GM04504 (cell line): Measurements from ENCODE around the gene TRAT1.

ENCODE experiments used
- DNase-seq: peaks from one replicate; pipeline ENCODE4 v3.0.0-alpha.2; 2012; ENCODE audit warnings: low read depth

Gene TRAT1

GRCh38 chr3:108861401-108861800 lies 38.8 kb downstream of the TRAT1 start:
- no peak for DNase-seq

- no peak for DNase-seq
Observed at GRCh38 chr3:108862865-108863798, 40.5 kb downstream of the TRAT1 start.

- DNase-seq, result no peak
Observed at GRCh38 chr3:108863799-108864135, 41.2 kb downstream of the TRAT1 start.

- no peak for DNase-seq
Observed at GRCh38 chr3:108877901-108878300, 55.3 kb downstream of the TRAT1 start.

- no peak for DNase-seq
Observed at GRCh38 chr3:108879915-108880314, 57.3 kb downstream of the TRAT1 start.

GRCh38 chr3:108882762-108883161 lies 60.2 kb downstream of the TRAT1 start:
- DNase-seq, result no peak

GRCh38 chr3:108883373-108883772 lies 60.8 kb downstream of the TRAT1 start:
- no peak for DNase-seq

GRCh38 chr3:108887121-108887520 lies 64.5 kb downstream of the TRAT1 start:
- no peak for DNase-seq

- no peak for DNase-seq
Observed at GRCh38 chr3:108887777-108888176, 65.2 kb downstream of the TRAT1 start.

GRCh38 chr3:108891833-108892232 lies 69.2 kb downstream of the TRAT1 start:
- DNase-seq, result no peak

GRCh38 chr3:108894981-108895380 lies 72.4 kb downstream of the TRAT1 start:
- no peak for DNase-seq

- DNase-seq, result no peak
Observed at GRCh38 chr3:108897883-108898282, 75.3 kb downstream of the TRAT1 start.

GRCh38 chr3:108899530-108899929 lies 76.9 kb downstream of the TRAT1 start:
- no peak for DNase-seq
